SH-SY5Y (cell line): ENCODE results near the gene ARHGAP32.

Experiments
- GATA2 ChIP-seq: IDR thresholded peaks from 2 replicates; pipeline ENCODE4 v1.6.1; 2011; ENCODE audit warnings: mild to moderate bottlenecking, low read depth, low read length
- GATA3 ChIP-seq: IDR thresholded peaks from 2 replicates; pipeline ENCODE4 v1.6.1; 2011; ENCODE audit warnings: low read depth, mild to moderate bottlenecking, low read length, moderate library complexity

DNA sequence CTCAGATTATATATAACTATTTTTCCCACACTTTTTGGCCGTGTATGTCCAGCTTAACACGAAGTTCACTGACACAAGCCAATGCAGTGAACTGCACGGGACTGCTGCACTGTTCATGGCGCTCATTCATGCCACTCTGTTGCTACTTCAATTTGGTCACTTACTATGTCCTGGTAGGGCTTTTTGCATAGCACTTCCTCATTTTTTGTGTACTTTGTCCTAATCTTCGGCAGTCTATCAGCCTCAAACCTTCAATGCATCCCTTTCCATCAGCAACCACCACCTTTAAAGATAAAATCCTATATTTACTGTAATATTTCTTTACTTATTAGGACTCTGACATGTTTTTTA is 18.7 kb upstream of the ARHGAP32 start:
- TF ChIP-seq GATA2: no peak
- TF ChIP-seq GATA3: no peak
